Panc1 (cell line): ENCODE data around the gene BRPF1. TPM values are rescaled to one million over a fixed set of nuclear protein-coding genes. Genes with fewer than 3 reads are reported as not detected.

Experiments
- ATAC-seq: fragments of 200-7000 bp; cut with Tn5 transposase; 2 replicates; pipeline ENCODE4 v1.9.1; 2020; ENCODE audit warnings: mild to moderate bottlenecking, moderate library complexity
- BruUV-seq: library from RNA; stranded (reverse); fragments of 400-500 nt; replicated peaks from 2 replicates; lab custom pipeline; 2021; lab: Mats Ljungman, UMichigan
- CTCF ChIA-PET: fragments of 300-600 bp; sonication (Branson Sonifier 250); formaldehyde crosslinking; loops from one replicate; lab custom pipeline; 2022; ENCODE audit warnings: antibody characterized with exemption; lab: Charles Lee
- POLR2A ChIA-PET: fragments of 300-600 bp; sonication (Branson Sonifier 250); formaldehyde crosslinking; loops from one replicate; lab custom pipeline; 2022; ENCODE audit warnings: antibody characterized with exemption; lab: Charles Lee
- DNase-seq: peaks from one replicate; pipeline ENCODE4 v3.0.0-alpha.2; 2010; ENCODE audit warnings: low read depth, low spot score
- H3K27ac ChIP-seq: 2 replicates; pipeline ENCODE4 v1.5.1; 2011; ENCODE audit warnings: mild to moderate bottlenecking, low read length, inconsistent platforms
- H3K27me3 ChIP-seq: fragments of 200-500 bp; sonication (Bioruptor generic); 2 replicates; pipeline ENCODE4 v1.6.0; 2014; ENCODE audit warnings: low read length, inconsistent platforms; ENCODE audit not compliant: control insufficient read depth, insufficient read depth
- H3K36me3 ChIP-seq: fragments of 200-500 bp; sonication (Bioruptor generic); 2 replicates; pipeline ENCODE4 v1.5.1; 2014; ENCODE audit warnings: inconsistent platforms, mild to moderate bottlenecking, low read length, moderate library complexity; ENCODE audit not compliant: control insufficient read depth, insufficient read depth
- H3K4me1 ChIP-seq: 2 replicates; pipeline ENCODE4 v1.5.1; 2011; ENCODE audit warnings: inconsistent platforms, mild to moderate bottlenecking, low read length, moderate library complexity; ENCODE audit not compliant: control insufficient read depth, insufficient read depth
- H3K4me3 ChIP-seq, 2 experiments: 2 replicates each; pipeline ENCODE4 v1.5.1; 2011 to 2012; ENCODE audit warnings: low read depth in 2 of 2, low read length in 2 of 2, mild to moderate bottlenecking in 2 of 2, inconsistent platforms in 1 of 2, moderate library complexity in 1 of 2
- H3K9me3 ChIP-seq: fragments of 200-500 bp; sonication (Bioruptor generic); 2 replicates; pipeline ENCODE4 v1.5.1; 2014; ENCODE audit warnings: low read depth, mild to moderate bottlenecking, inconsistent platforms, low read length, moderate library complexity; ENCODE audit not compliant: control insufficient read depth, insufficient read depth
- CTCF ChIP-seq: fragments of 450-650 bp; IDR thresholded peaks from 2 replicates; pipeline ENCODE4 v1.5.1; 2017; ENCODE audit warnings: mild to moderate bottlenecking
- POLR2AphosphoS5 ChIP-seq: IDR thresholded peaks from 2 replicates; pipeline ENCODE4 v1.6.1; 2012; ENCODE audit warnings: mild to moderate bottlenecking, low read depth, low read length, moderate library complexity
- REST ChIP-seq, 2 experiments: IDR thresholded peaks; 2 replicates each; pipeline ENCODE4 v1.6.1; 2011 to 2012; ENCODE audit warnings: low read depth in 2 of 2, control low read depth in 1 of 2, low read length in 1 of 2, mild to moderate bottlenecking in 1 of 2, moderate library complexity in 1 of 2; ENCODE audit not compliant: insufficient read depth in 1 of 2
- SIN3A ChIP-seq: IDR thresholded peaks from 2 replicates; pipeline ENCODE4 v1.6.1; 2012; ENCODE audit warnings: low read depth, mild to moderate bottlenecking, low read length, moderate library complexity, borderline replicate concordance; ENCODE audit not compliant: insufficient read depth
- TCF7L2 ChIP-seq: IDR thresholded peaks from 2 replicates; pipeline ENCODE4 v1.6.1; 2011; ENCODE audit warnings: mild to moderate bottlenecking, low read depth, low read length, inconsistent platforms
- in situ Hi-C: cut with HindIII; loops from 2 replicates; pipeline ENCODE4 v1.10.0; 2016; ENCODE audit warnings: low sequenced_read_pairs, low pct_unique_long_range_greater_than_20kb
- intact Hi-C: fragments of 100-400 bp; cut with micrococcal nuclease; formaldehyde crosslinking; loops from one replicate; pipeline ENCODE4 v1.10.0; 2022; ENCODE audit not compliant: unreplicated experiment
- total RNA-seq: library from RNA; stranded (reverse); gene quantifications from one replicate; pipeline ENCODE4 v1.2.1, GENCODE V29; 2021; ENCODE audit not compliant: unreplicated experiment

BRPF1 gene
- total RNA-seq, 1 experiment from 2014 or later = 17.4 TPM

- no TSS peak for BruUV-seq
- H3K27me3 ChIP-seq = no peaks in the 10 kb centered on the region
Measured at GRCh38 chr3:9743548-9743947, 12.0 kb downstream of the BRPF1 start.

GRCh38 chr3:9744162-9744561 lies 12.6 kb downstream of the BRPF1 start:
- no peak for DNase-seq
- H3K4me1 ChIP-seq = no peaks in the 10 kb centered on the region
- BruUV-seq = no TSS peak
- H3K36me3 ChIP-seq = peaks cover 5% of the 10 kb centered on the region
- intact Hi-C loops (no loop called here), in situ Hi-C loops (no loop called here)
- ChIA-PET POLR2A (no interaction called here), CTCF (no interaction called here)
- no peak overlapping the region for H3K27ac ChIP-seq
- H3K9me3 ChIP-seq = no peaks in the 10 kb centered on the region
- no peak overlapping the region for H3K4me3 ChIP-seq
- ATAC-seq = no peak
- TF ChIP-seq REST (IDR thresholded peaks at IDR 0.05; ENCODE audit: insufficient read depth in 1 of 2, low read depth in 2 of 2, low read length in 1 of 2) (no peak), POLR2AphosphoS5 (no peak), TCF7L2 (no peak)
- H3K27me3 ChIP-seq = no peaks in the 10 kb centered on the region

More at GRCh38 chr3:9743548-9743947, 12.0 kb downstream of the BRPF1 start:
- DNase-seq (no peak), ATAC-seq (no peak)
- ChIA-PET POLR2A (no interaction called here), CTCF (no interaction called here)
- intact Hi-C loops = no loop called here
- in situ Hi-C loops = no loop called here
- Histone ChIP-seq H3K27ac (no peak overlapping the region), H3K4me1 (no peaks in the 10 kb centered on the region), H3K4me3 (no peak overlapping the region), H3K9me3 (no peaks in the 10 kb centered on the region), H3K36me3 (peaks cover 5% of the 10 kb centered on the region)
- TF ChIP-seq SIN3A (no peak), REST (IDR thresholded peaks at IDR 0.05; ENCODE audit: insufficient read depth in 1 of 2, low read depth in 2 of 2, low read length in 1 of 2) (no peak), CTCF (no peak), POLR2AphosphoS5 (no peak), TCF7L2 (no peak)
